ENCODE data around the gene UNC45A. TPM values are rescaled to one million over a fixed set of nuclear protein-coding genes. Genes with fewer than 3 reads are reported as not detected.

Gene UNC45A
- total RNA-seq, 1 experiment from 2014 or later, result 68.4 TPM

- Histone ChIP-seq H3K4me1 (ENCODE audit: insufficient read depth, low read length) (peaks cover 20% of the 10 kb centered on the region), H3K36me3 (ENCODE audit: low read depth, low read length) (peaks cover 12% of the 10 kb centered on the region; the same call in 1 of the 2 replicates), H3K27ac (ENCODE audit: low read length) (no peak overlapping the region), H3K27me3 (ENCODE audit: low read length) (no peaks in the 10 kb centered on the region), H3K9me2 (replicated peaks; ENCODE audit: low read length) (no peaks in the 10 kb centered on the region), H3F3A (ENCODE audit: low read length, unreplicated experiment) (no peaks in the 10 kb centered on the region), H3K9ac (ENCODE audit: low read length) (no peak overlapping the region), H3K4me3 (ENCODE audit: low read length) (peak overlapping the region; percentile 87), H3K4me2 (ENCODE audit: low read length) (peak overlapping the region; percentile 95), H3K9me3 (ENCODE audit: low read length) (no peaks in the 10 kb centered on the region), H4K20me1 (ENCODE audit: low read length) (no peaks in the 10 kb centered on the region), H3K79me2 (ENCODE audit: low read length) (peaks cover 18% of the 10 kb centered on the region), H2AFZ (ENCODE audit: low read length) (no peak overlapping the region)
- DNase-seq (no peak), ATAC-seq (no peak)
- ChIA-PET POLR2A (ENCODE audit: unreplicated experiment) (no interaction called here), CTCF (no interaction called here)
- intact Hi-C loops (cut with micrococcal nuclease), result loop anchor here (10.0 kb wide), 1 partner anchor 98 kb away; no protein-coding TSS in a partner anchor
- BruUV-seq (replicated peaks), result no TSS peak
- TF ChIP-seq EZH2phosphoT487 (IDR thresholded peaks at IDR 0.05; ENCODE audit: borderline replicate concordance, low read length) (no peak), EZH2 (IDR thresholded peaks at IDR 0.05; ENCODE audit: low read length, unreplicated experiment) (no peak)
Observed at GRCh38 chr15:90936823-90937222, 1.7 kb downstream of the UNC45A start.

GRCh38 chr15:90938261-90938660 lies 3.2 kb downstream of the UNC45A start:
- Histone ChIP-seq H3K9ac (ENCODE audit: low read length) (no peak overlapping the region), H3K4me1 (ENCODE audit: insufficient read depth, low read length) (peaks cover 14% of the 10 kb centered on the region), H3K27me3 (ENCODE audit: low read length) (no peaks in the 10 kb centered on the region), H3F3A (ENCODE audit: low read length, unreplicated experiment) (no peaks in the 10 kb centered on the region), H3K9me2 (replicated peaks; ENCODE audit: low read length) (no peaks in the 10 kb centered on the region), H3K27ac (ENCODE audit: low read length) (no peak overlapping the region), H2AFZ (ENCODE audit: low read length) (no peak overlapping the region), H3K36me3 (ENCODE audit: low read depth, low read length) (peaks cover 17% of the 10 kb centered on the region; the same call in 1 of the 2 replicates), H4K20me1 (ENCODE audit: low read length) (no peaks in the 10 kb centered on the region), H3K9me3 (ENCODE audit: low read length) (no peaks in the 10 kb centered on the region), H3K4me2 (ENCODE audit: low read length) (no peak overlapping the region), H3K79me2 (ENCODE audit: low read length) (peaks cover 18% of the 10 kb centered on the region), H3K4me3 (ENCODE audit: low read length) (no peak overlapping the region)
- BruUV-seq (replicated peaks), result no TSS peak
- intact Hi-C loops (cut with micrococcal nuclease), result loop anchor here (10.0 kb wide), 1 partner anchor 97 kb away; no protein-coding TSS in a partner anchor
- CTCF ChIA-PET, result no interaction called here
- TF ChIP-seq CTCF (conservative IDR thresholded peaks at IDR 0.05; ENCODE audit: low read depth, low read length) (no peak), EZH2phosphoT487 (IDR thresholded peaks at IDR 0.05; ENCODE audit: borderline replicate concordance, low read length) (no peak), EZH2 (IDR thresholded peaks at IDR 0.05; ENCODE audit: low read length, unreplicated experiment) (no peak)
- DNase-seq (no peak), ATAC-seq (no peak)
- POLR2A ChIA-PET (ENCODE audit: unreplicated experiment), result no interaction called here

- no TSS peak for BruUV-seq (replicated peaks)
- H3K27me3 ChIP-seq (ENCODE audit: low read length), result no peaks in the 10 kb centered on the region
- H3K9me2 ChIP-seq (replicated peaks; ENCODE audit: low read length), result no peaks in the 10 kb centered on the region
- H4K20me1 ChIP-seq (ENCODE audit: low read length), result no peaks in the 10 kb centered on the region
- no peak for DNase-seq
- TF ChIP-seq EZH2phosphoT487 (IDR thresholded peaks at IDR 0.05; ENCODE audit: borderline replicate concordance, low read length) (no peak), EZH2 (IDR thresholded peaks at IDR 0.05; ENCODE audit: low read length, unreplicated experiment) (no peak), CTCF (conservative IDR thresholded peaks at IDR 0.05; ENCODE audit: low read depth, low read length) (no peak)
- H3F3A ChIP-seq (ENCODE audit: low read length, unreplicated experiment), result no peaks in the 10 kb centered on the region
- H3K4me3 ChIP-seq (ENCODE audit: low read length), result no peak overlapping the region
- ChIA-PET POLR2A (ENCODE audit: unreplicated experiment) (no interaction called here), CTCF (no interaction called here)
- peaks cover 18% of the 10 kb centered on the region for H3K79me2 ChIP-seq (ENCODE audit: low read length)
- H3K9me3 ChIP-seq (ENCODE audit: low read length), result no peaks in the 10 kb centered on the region
- H3K9ac ChIP-seq (ENCODE audit: low read length), result no peak overlapping the region
- H3K36me3 ChIP-seq (ENCODE audit: low read depth, low read length), result peaks cover 21% of the 10 kb centered on the region; the same call in 1 of the 2 replicates
- H3K4me2 ChIP-seq (ENCODE audit: low read length), result no peak overlapping the region
- intact Hi-C loops (cut with micrococcal nuclease), result loop anchor here (10.0 kb wide), 1 partner anchor 95 kb away; no protein-coding TSS in a partner anchor
- no peak overlapping the region for H3K27ac ChIP-seq (ENCODE audit: low read length)
- peaks cover 11% of the 10 kb centered on the region for H3K4me1 ChIP-seq (ENCODE audit: insufficient read depth, low read length)
- H2AFZ ChIP-seq (ENCODE audit: low read length), result no peak overlapping the region
- no peak for ATAC-seq
Observed at GRCh38 chr15:90939756-90940155, 4.7 kb downstream of the UNC45A start.
